ENCODE data around the gene ABCG1.

GRCh38 chr21:42236014-42236413 is 17.1 kb downstream of the ABCG1 start:
- TF ChIP-seq CTCF (IDR thresholded peaks at IDR 0.05) (no peak), POLR2A (IDR thresholded peaks at IDR 0.05) (no peak)
